Raji (cell line): ENCODE measurements around the gene FAM89B.

Experiments
- POLR2A ChIP-seq: IDR thresholded peaks from 2 replicates; pipeline ENCODE4 v1.6.1; 2011; ENCODE audit warnings: low read depth, low read length, control low read depth; ENCODE audit not compliant: insufficient read depth

FAM89B gene

GRCh38 chr11:65537620-65538231, 34.6 kb upstream of the FAM89B start:
- no peak for TF ChIP-seq POLR2A

- TF ChIP-seq POLR2A: no peak
These were observed 34.0 kb upstream of the FAM89B start for GRCh38 chr11:65538232-65538914.

GRCh38 chr11:65538915-65539743, 33.2 kb upstream of the FAM89B start:
- TF ChIP-seq POLR2A: no peak

GRCh38 chr11:65539744-65540289, 32.5 kb upstream of the FAM89B start:
- no peak for TF ChIP-seq POLR2A

GRCh38 chr11:65540290-65541092, 31.8 kb upstream of the FAM89B start:
- peak; percentile 75 for TF ChIP-seq POLR2A

GRCh38 chr11:65541093-65541982, 31.0 kb upstream of the FAM89B start:
- no peak for TF ChIP-seq POLR2A

GRCh38 chr11:65542738-65543390, 29.5 kb upstream of the FAM89B start:
- TF ChIP-seq POLR2A: no peak

- no peak for TF ChIP-seq POLR2A
These were observed 26.5 kb upstream of the FAM89B start for GRCh38 chr11:65545853-65546216.

GRCh38 chr11:65546217-65546958, 25.9 kb upstream of the FAM89B start:
- peak; percentile 47; the same call in 1 of the 2 replicates for TF ChIP-seq POLR2A

- no peak for TF ChIP-seq POLR2A
These were observed 24.8 kb upstream of the FAM89B start for GRCh38 chr11:65547446-65548125.

- TF ChIP-seq POLR2A: no peak
These were observed 23.9 kb upstream of the FAM89B start for GRCh38 chr11:65548395-65548794.

- no peak for TF ChIP-seq POLR2A
These were observed 23.2 kb upstream of the FAM89B start for GRCh38 chr11:65549096-65549495.
